ENCODE measurements around the gene CCT8.

The CCT8 gene

DNA sequence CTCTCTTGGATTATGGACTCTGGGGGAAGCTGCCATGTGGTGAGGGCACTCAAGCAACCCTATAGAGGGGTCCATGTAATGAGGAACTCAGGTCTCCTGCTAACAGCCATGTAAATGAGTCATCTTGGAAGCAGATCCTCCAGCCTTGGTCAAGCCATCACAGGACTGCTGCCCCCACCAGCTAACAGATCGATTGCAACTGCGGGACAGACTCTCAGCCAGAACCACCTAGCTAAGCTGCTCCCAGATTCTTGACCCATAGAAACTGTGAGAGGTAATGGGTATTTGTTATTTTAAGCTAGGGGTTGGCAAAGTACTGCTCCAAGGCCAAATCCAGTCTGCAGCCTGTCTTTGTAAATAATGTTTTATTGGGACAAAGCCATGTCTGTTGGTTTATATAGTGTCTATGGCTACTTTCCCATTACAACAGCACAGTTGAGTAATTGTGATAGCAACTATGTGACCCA is 29.4 kb upstream of the CCT8 start:
- no peak for TF ChIP-seq YY1 (IDR thresholded peaks at IDR 0.05; ENCODE audit: low read depth)
- no peak for TF ChIP-seq REST (IDR thresholded peaks at IDR 0.05; ENCODE audit: low read depth)
- no peak for TF ChIP-seq TCF12 (IDR thresholded peaks at IDR 0.05; ENCODE audit: low read depth)
- TF ChIP-seq ZBTB7A (IDR thresholded peaks at IDR 0.05; ENCODE audit: low read depth): no peak
- no peak for TF ChIP-seq FOXM1 (IDR thresholded peaks at IDR 0.05; ENCODE audit: borderline replicate concordance, low read depth)
- no peak for TF ChIP-seq TEAD4 (IDR thresholded peaks at IDR 0.05)

DNA sequence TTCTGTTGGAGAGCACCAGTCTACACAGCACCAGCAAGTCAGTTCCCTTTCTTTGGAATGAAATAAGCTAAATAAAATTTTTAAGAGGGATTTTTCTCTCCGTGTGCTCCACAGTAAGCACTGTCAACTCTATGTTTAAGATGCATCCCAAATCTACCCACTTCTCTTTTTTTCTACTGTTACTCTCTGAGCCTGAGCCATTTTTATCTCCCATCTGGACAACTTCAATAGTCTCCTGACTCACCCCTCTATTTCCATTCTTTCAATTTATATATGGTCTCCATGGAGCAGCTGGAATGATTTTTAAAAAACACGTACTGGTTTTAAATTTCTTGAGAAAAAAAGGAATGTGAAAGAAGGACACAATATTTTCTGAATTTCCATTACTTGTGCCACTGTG is 24.7 kb upstream of the CCT8 start:
- no peak for TF ChIP-seq USF1 (IDR thresholded peaks at IDR 0.05)
- no peak for TF ChIP-seq YY1 (IDR thresholded peaks at IDR 0.05; ENCODE audit: low read depth)
- no peak for TF ChIP-seq TCF12 (IDR thresholded peaks at IDR 0.05; ENCODE audit: low read depth)
- no peak for TF ChIP-seq MAX (IDR thresholded peaks at IDR 0.05)
- no peak for TF ChIP-seq REST (IDR thresholded peaks at IDR 0.05; ENCODE audit: low read depth)
- TF ChIP-seq CEBPB (IDR thresholded peaks at IDR 0.05): no peak
- no peak for TF ChIP-seq RAD21 (IDR thresholded peaks at IDR 0.05; ENCODE audit: low read depth)
- no peak for TF ChIP-seq ZBTB7A (IDR thresholded peaks at IDR 0.05; ENCODE audit: low read depth)
- TF ChIP-seq CREB1 (IDR thresholded peaks at IDR 0.05; ENCODE audit: low read depth): no peak
- TF ChIP-seq FOXM1 (IDR thresholded peaks at IDR 0.05; ENCODE audit: borderline replicate concordance, low read depth): no peak

- TF ChIP-seq CREB1 (IDR thresholded peaks at IDR 0.05; ENCODE audit: low read depth): no peak
- no peak for TF ChIP-seq REST (IDR thresholded peaks at IDR 0.05; ENCODE audit: low read depth)
- no peak for TF ChIP-seq TCF12 (IDR thresholded peaks at IDR 0.05; ENCODE audit: low read depth)
- TF ChIP-seq NFIC (IDR thresholded peaks at IDR 0.05): no peak
- no peak for TF ChIP-seq TEAD4 (IDR thresholded peaks at IDR 0.05)
- no peak for TF ChIP-seq ZBTB7A (IDR thresholded peaks at IDR 0.05; ENCODE audit: low read depth)
- no peak for TF ChIP-seq EP300 (IDR thresholded peaks at IDR 0.05; ENCODE audit: borderline replicate concordance)
- no peak for TF ChIP-seq TAF1 (IDR thresholded peaks at IDR 0.05; ENCODE audit: low read depth)
- no peak for TF ChIP-seq USF1 (IDR thresholded peaks at IDR 0.05)
- TF ChIP-seq YY1 (IDR thresholded peaks at IDR 0.05; ENCODE audit: low read depth): no peak
- no peak for TF ChIP-seq RAD21 (IDR thresholded peaks at IDR 0.05; ENCODE audit: low read depth)
- TF ChIP-seq MAX (IDR thresholded peaks at IDR 0.05): no peak
- no peak for TF ChIP-seq FOXM1 (IDR thresholded peaks at IDR 0.05; ENCODE audit: borderline replicate concordance, low read depth)
- no peak for TF ChIP-seq CEBPB (IDR thresholded peaks at IDR 0.05)
- TF ChIP-seq EGR1 (IDR thresholded peaks at IDR 0.05): no peak
These were observed 23.0 kb upstream of the CCT8 start for GRCh38 chr21:29096218-29097015.

- TF ChIP-seq TEAD4 (IDR thresholded peaks at IDR 0.05): no peak
- TF ChIP-seq EP300 (IDR thresholded peaks at IDR 0.05; ENCODE audit: borderline replicate concordance): no peak
- no peak for TF ChIP-seq RAD21 (IDR thresholded peaks at IDR 0.05; ENCODE audit: low read depth)
- TF ChIP-seq FOXM1 (IDR thresholded peaks at IDR 0.05; ENCODE audit: borderline replicate concordance, low read depth): no peak
- TF ChIP-seq MAX (IDR thresholded peaks at IDR 0.05): no peak
- no peak for TF ChIP-seq USF1 (IDR thresholded peaks at IDR 0.05)
- TF ChIP-seq TCF12 (IDR thresholded peaks at IDR 0.05; ENCODE audit: low read depth): no peak
- no peak for TF ChIP-seq CREB1 (IDR thresholded peaks at IDR 0.05; ENCODE audit: low read depth)
- no peak for TF ChIP-seq CEBPB (IDR thresholded peaks at IDR 0.05)
- TF ChIP-seq EGR1 (IDR thresholded peaks at IDR 0.05): no peak
- no peak for TF ChIP-seq REST (IDR thresholded peaks at IDR 0.05; ENCODE audit: low read depth)
- no peak for TF ChIP-seq TAF1 (IDR thresholded peaks at IDR 0.05; ENCODE audit: low read depth)
- no peak for TF ChIP-seq YY1 (IDR thresholded peaks at IDR 0.05; ENCODE audit: low read depth)
- TF ChIP-seq NFIC (IDR thresholded peaks at IDR 0.05): no peak
These were observed 18.9 kb upstream of the CCT8 start for GRCh38 chr21:29092102-29092959.

Measured in Ishikawa (cell line).